Transverse colon (tissue), 4 donors: ENCODE data around the gene HOTAIR. TPM values are rescaled to one million over a fixed set of nuclear protein-coding genes. Genes with fewer than 3 reads are reported as not detected.

ENCODE experiments used
- DNase-seq: peaks from one replicate; pipeline ENCODE4 v3.0.0-alpha.2; 2019
- H3K27ac ChIP-seq, 4 donors: fragments of 200-600 bp; sonication (generic); 2 replicates each; pipeline ENCODE4 v1.5.1; 2016 to 2018; ENCODE audit warnings: inconsistent platforms in 4 of 4
- H3K27me3 ChIP-seq: fragments of 200-600 bp; sonication (generic); 2 replicates; pipeline ENCODE4 v1.5.1; 2017; ENCODE audit warnings: inconsistent platforms
- H3K36me3 ChIP-seq, 4 donors: fragments of 200-600 bp; sonication (generic); 2 replicates each; pipeline ENCODE4 v1.5.1; 2017 to 2019; ENCODE audit warnings: inconsistent platforms in 4 of 4
- H3K4me1 ChIP-seq, 4 donors: fragments of 200-600 bp; sonication (generic); 2 replicates each; pipeline ENCODE4 v1.5.1; 2017 to 2020; ENCODE audit warnings: inconsistent platforms in 4 of 4
- H3K4me3 ChIP-seq, 4 donors: fragments of 200-600 bp; sonication (generic); 1 replicate in 1 of 4; 2 replicates in 3 of 4; pipeline versions ENCODE4 v1.5.1 to v1.6.1; 2017 to 2019; ENCODE audit warnings: inconsistent platforms in 4 of 4
- H3K9me3 ChIP-seq, 2 donors: fragments of 200-600 bp; sonication (generic); 2 replicates each; pipeline ENCODE4 v1.5.1; 2017 to 2019; ENCODE audit warnings: inconsistent platforms in 2 of 2
- CTCF ChIP-seq, 5 experiments: fragments of 200-600 bp in 3 of 5; fragments of 450-650 bp in 2 of 5; sonication (generic) in 3 of 5; IDR thresholded peaks; 1 replicate in 2 of 5; 2 replicates in 3 of 5; pipeline ENCODE4 v1.5.1; 2016 to 2017; ENCODE audit warnings: antibody characterized with exemption in 5 of 5, inconsistent platforms in 3 of 5, mild to moderate bottlenecking in 2 of 5, moderate library complexity in 1 of 5
- EP300 ChIP-seq: sonication (generic); formaldehyde crosslinking; IDR thresholded peaks from one replicate; pipeline ENCODE4 v1.6.1; 2017; ENCODE audit warnings: antibody characterized with exemption, low read depth
- POLR2A ChIP-seq: fragments of 450-650 bp; IDR thresholded peaks from one replicate; pipeline ENCODE4 v1.6.1; 2016; ENCODE audit warnings: antibody characterized with exemption, mild to moderate bottlenecking, moderate library complexity
- POLR2AphosphoS5 ChIP-seq, 3 donors: sonication (generic); formaldehyde crosslinking; IDR thresholded peaks; one replicate each; pipeline ENCODE4 v1.6.1; 2016; ENCODE audit warnings: antibody characterized with exemption in 3 of 3
- WGBS, 2 donors: methylation state at CpG; one replicate each; pipeline ENCODE4 v1.1.5; 2018; ENCODE audit warnings: low coverage in 1 of 2; 5-methylcytosine and 5-hydroxymethylcytosine counted together
- in situ Hi-C, 4 donors: fragments of 200-750 bp; cut with MboI; loops; one replicate each; pipeline versions ENCODE4 v1.15.0 to v1.15.1; 2017; ENCODE audit warnings: low sequenced_read_pairs in 3 of 4, low pct_ligation_motif_present in 1 of 4, low pct_unique_long_range_greater_than_20kb in 1 of 4
- intact Hi-C: fragments of 100-400 bp; cut with DNase I; formaldehyde crosslinking; loops from one replicate; pipeline ENCODE4 v1.15.1; 2023; ENCODE audit warnings: low total_unique reads
- total RNA-seq, 4 donors: library from RNA; depleted of rRNA; stranded (reverse); fragments of >200 nt; gene quantifications; one replicate each; pipeline ENCODE4 v1.1.0, GENCODE V29; 2016

Gene HOTAIR
- total RNA-seq, 4 donors from 2014 or later = not detected

DNA sequence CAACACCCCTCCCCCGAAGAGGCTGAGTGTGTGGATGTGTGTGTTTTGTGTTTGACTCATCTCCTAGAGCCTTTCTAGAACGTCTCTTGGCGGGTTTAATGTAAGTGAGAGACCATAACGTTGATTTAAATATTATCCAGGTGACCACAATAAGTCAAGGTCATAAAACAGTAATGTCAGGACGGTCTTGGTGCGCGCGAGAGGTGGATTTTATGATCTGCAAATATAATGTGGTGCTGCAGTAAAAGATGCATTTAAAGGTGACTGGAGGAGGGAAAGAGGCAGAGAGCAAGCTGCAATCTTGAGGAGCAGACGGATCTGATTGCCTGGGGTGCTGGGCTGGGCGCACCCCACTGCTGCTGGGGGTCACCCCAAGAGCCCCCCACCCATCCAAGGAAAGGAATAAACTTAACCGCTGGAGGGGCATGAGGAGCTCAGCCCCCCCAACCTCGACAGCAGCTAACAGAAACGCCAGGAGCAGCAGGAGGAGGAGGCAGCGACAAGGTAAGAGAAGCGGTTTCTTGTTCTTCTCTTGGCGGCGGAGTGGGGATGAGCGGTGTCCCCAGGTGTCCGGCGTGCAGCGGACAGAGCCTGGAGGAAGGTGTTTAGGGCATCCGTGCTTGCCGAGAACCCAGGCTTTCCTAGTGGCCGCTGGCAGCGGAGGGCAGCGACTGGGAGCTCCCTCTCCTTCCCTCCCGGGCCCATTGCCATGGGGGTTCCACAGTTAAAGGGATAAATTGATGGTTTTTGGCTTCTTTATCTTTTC is 15.7 kb upstream of the HOTAIR start:
- WGBS, 2 donors = 4 to 17% methylated on average over 6 to 26 of the region's 27 CpGs
- no peak for DNase-seq
- H3K36me3 ChIP-seq = no peaks in the 10 kb centered on the region
- H3K4me3 ChIP-seq = no peak overlapping the region
- intact Hi-C loops (no loop called here), in situ Hi-C loops (loop anchor here in 1 of 4 donors (25.0 kb wide), 1 partner anchor 203 kb away; no protein-coding TSS in a partner anchor)
- no peaks in the 10 kb centered on the region for H3K9me3 ChIP-seq
- H3K4me1 ChIP-seq = peaks cover 18 to 29% (median 24%) of the 10 kb centered on the region in 4 donors
- H3K27ac ChIP-seq = no peak overlapping the region
- peaks cover 100% of the 10 kb centered on the region for H3K27me3 ChIP-seq
- TF ChIP-seq CTCF (IDR thresholded peaks at IDR 0.05) (no peak), POLR2AphosphoS5 (IDR thresholded peaks at IDR 0.05) (no peak), POLR2A (no peak), EP300 (no peak)

DNA sequence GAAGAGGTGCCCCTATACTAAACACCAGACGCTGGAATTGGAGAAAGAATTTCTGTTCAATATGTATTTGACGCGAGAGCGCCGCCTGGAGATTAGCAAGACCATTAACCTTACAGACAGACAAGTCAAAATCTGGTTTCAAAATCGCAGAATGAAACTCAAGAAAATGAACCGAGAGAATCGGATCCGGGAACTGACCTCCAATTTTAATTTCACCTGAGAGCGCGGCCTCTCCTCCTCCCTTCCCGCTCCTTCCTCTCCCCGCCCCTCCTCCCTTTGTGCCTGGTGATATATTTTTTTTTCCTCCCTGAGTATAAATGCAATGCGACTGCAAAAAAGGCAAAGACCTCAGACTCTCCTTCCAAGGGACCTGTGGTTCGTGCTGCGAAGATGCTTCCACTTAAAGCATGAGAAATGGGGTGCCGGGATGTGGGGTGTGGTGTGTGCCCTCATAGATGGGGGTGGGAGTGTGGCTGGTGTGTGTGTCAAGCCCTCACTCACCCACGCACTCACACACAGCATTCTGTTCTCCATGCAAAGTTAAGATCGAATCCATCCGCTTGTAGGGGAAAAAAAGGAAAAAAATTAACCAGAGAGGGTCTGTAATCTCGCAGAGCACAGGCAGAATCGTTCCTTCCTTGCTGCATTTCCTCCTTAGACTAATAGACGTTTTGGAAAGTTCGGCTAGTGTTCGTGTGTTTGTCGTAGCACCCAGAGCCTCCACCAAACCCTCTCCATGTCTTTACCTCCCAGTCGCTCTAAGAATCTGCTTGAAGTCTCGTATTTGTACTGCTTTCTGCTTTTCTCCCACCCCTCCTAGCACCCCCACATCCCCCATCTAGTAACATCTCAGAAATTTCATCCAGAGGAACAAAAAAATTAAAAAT is 14.7 kb upstream of the HOTAIR start:
- no peak for TF ChIP-seq EP300
- TF ChIP-seq CTCF (IDR thresholded peaks at IDR 0.05) = peak in 4 of 5 experiments; percentile 24 to 26 (median 25)
- no peak for TF ChIP-seq POLR2A
- Histone ChIP-seq H3K36me3 (no peaks in the 10 kb centered on the region), H3K27me3 (peaks cover 100% of the 10 kb centered on the region), H3K9me3 (no peaks in the 10 kb centered on the region), H3K27ac (no peak overlapping the region), H3K4me3 (no peak overlapping the region), H3K4me1 (peaks cover 10 to 28% (median 19%) of the 10 kb centered on the region in 4 donors)
- intact Hi-C loops = no loop called here
- in situ Hi-C loops = loop anchor here in 1 of 4 donors (25.0 kb wide), 1 partner anchor 202 kb away; no protein-coding TSS in a partner anchor
- DNase-seq = no peak
- 3 to 8% methylated on average over 24 to 28 of the region's 28 CpGs for WGBS, 2 donors

GRCh38 chr12:53988541-53989226 is 13.9 kb upstream of the HOTAIR start:
- intact Hi-C loops (no loop called here), in situ Hi-C loops (loop anchor here in 1 of 4 donors (25.0 kb wide), 1 partner anchor 201 kb away; no protein-coding TSS in a partner anchor)
- DNase-seq = no peak
- Histone ChIP-seq H3K9me3 (no peaks in the 10 kb centered on the region), H3K27me3 (peaks cover 100% of the 10 kb centered on the region), H3K4me1 (peaks cover 7 to 22% (median 13%) of the 10 kb centered on the region in 4 donors), H3K27ac (no peak overlapping the region), H3K4me3 (no peak overlapping the region), H3K36me3 (no peaks in the 10 kb centered on the region)
- TF ChIP-seq CTCF (IDR thresholded peaks at IDR 0.05) = no peak
- no peak for TF ChIP-seq POLR2A
- TF ChIP-seq EP300 = no peak
- no peak for TF ChIP-seq POLR2AphosphoS5 (IDR thresholded peaks at IDR 0.05)
- 0 to 24% methylated on average over 1 to 5 of the region's 5 CpGs for WGBS, 2 donors
